Uterus (tissue), 4 donors: Measurements from ENCODE around the gene ZCCHC7. TPM values are rescaled to one million over a fixed set of nuclear protein-coding genes. Genes with fewer than 3 reads are reported as not detected.
"Not testable (repeated sequence)": the region's sequence is repeated elsewhere in the genome, so short reads cannot be mapped to it uniquely, and the experiment has no call there.

ENCODE experiments used
- DNase-seq, 2 donors: peaks; one replicate each; pipeline ENCODE4 v3.0.0-alpha.2; 2019 to 2020
- H3K27ac ChIP-seq, 2 donors: fragments of 200-600 bp; sonication (generic); 1 replicate in 1 of 2; 2 replicates in 1 of 2; pipeline ENCODE4 v1.5.1; 2016 to 2018
- H3K27me3 ChIP-seq, 2 donors: fragments of 200-600 bp; sonication (generic); one replicate each; pipeline ENCODE4 v1.5.1; 2018 to 2019; ENCODE audit warnings: control low read depth in 1 of 2
- H3K36me3 ChIP-seq, 2 donors: fragments of 200-600 bp; sonication (generic); one replicate each; pipeline ENCODE4 v1.5.1; 2019; ENCODE audit warnings: control low read depth in 1 of 2
- H3K4me1 ChIP-seq, 2 donors: fragments of 200-600 bp; sonication (generic); one replicate each; pipeline ENCODE4 v1.5.1; 2018 to 2019; ENCODE audit warnings: control low read depth in 1 of 2
- H3K4me3 ChIP-seq, 2 donors: fragments of 200-600 bp; sonication (generic); 1 replicate in 1 of 2; 2 replicates in 1 of 2; pipeline ENCODE4 v1.5.1; 2018 to 2019; ENCODE audit warnings: mild to moderate bottlenecking in 1 of 2
- H3K9me3 ChIP-seq, 2 donors: fragments of 200-600 bp; sonication (generic); one replicate each; pipeline ENCODE4 v1.5.1; 2019; ENCODE audit warnings: control low read depth in 1 of 2
- POLR2A ChIP-seq, 2 donors: fragments of 450-650 bp; IDR thresholded peaks; one replicate each; pipeline ENCODE4 v1.6.1; 2016; ENCODE audit warnings: antibody characterized with exemption in 2 of 2, mild to moderate bottlenecking in 1 of 2, moderate library complexity in 1 of 2
- intact Hi-C: fragments of 100-400 bp; cut with DNase I; formaldehyde crosslinking; loops from one replicate; pipeline ENCODE4 v1.15.1; 2023; ENCODE audit warnings: low total_unique reads
- total RNA-seq, 4 donors: library from RNA; depleted of rRNA in 3 of 4; stranded (reverse); fragments of >200 nt in 3 of 4; gene quantifications; one replicate each; pipeline versions ENCODE4 v1.1.0 to v1.2.4, GENCODE V29; 2014 to 2023
- TF ChIP-seq, protein P1 (sequence below), 4 experiments: fragments of 200-600 bp in 2 of 4; fragments of 450-650 bp in 2 of 4; sonication (generic) in 2 of 4; IDR thresholded peaks; one replicate each; pipeline ENCODE4 v1.5.1; 2016 to 2019; ENCODE audit warnings: antibody characterized with exemption in 4 of 4, mild to moderate bottlenecking in 2 of 4, moderate library complexity in 1 of 4
- donor health status: DM: yes; HTN: yes; CAD: no.

Gene ZCCHC7
- total RNA-seq, 4 donors from 2014 or later: 15.6 to 37.4 (median 30.2) TPM

DNA sequence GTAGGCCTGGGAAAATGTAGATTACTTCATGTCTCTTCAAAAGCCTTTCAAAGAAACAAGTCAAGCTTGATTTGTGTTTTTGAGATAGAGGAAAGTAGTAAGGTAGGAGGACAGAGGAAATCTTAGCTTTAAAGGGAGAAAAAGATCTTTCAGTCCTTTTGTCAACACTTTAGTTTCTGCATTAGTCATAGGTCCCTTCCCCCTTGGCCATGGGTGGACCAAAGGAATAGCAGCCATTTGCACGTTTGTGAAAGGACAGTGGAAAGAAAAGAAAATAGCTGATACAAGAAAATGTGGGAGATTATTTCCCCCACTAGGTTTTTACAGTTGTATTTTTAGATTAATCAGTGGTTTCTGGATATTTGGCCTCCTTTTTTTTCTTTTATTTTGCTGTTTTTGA lies 180.2 kb downstream of the ZCCHC7 start:
- Histone ChIP-seq H3K9me3 (no peaks in the 10 kb centered on the region), H3K27ac (no peak overlapping the region), H3K4me3 (no peak overlapping the region), H3K27me3 (no peaks in the 10 kb centered on the region), H3K36me3 (no peaks in the 10 kb centered on the region), H3K4me1 (no peaks in the 10 kb centered on the region)
- TF ChIP-seq, protein P1, sequence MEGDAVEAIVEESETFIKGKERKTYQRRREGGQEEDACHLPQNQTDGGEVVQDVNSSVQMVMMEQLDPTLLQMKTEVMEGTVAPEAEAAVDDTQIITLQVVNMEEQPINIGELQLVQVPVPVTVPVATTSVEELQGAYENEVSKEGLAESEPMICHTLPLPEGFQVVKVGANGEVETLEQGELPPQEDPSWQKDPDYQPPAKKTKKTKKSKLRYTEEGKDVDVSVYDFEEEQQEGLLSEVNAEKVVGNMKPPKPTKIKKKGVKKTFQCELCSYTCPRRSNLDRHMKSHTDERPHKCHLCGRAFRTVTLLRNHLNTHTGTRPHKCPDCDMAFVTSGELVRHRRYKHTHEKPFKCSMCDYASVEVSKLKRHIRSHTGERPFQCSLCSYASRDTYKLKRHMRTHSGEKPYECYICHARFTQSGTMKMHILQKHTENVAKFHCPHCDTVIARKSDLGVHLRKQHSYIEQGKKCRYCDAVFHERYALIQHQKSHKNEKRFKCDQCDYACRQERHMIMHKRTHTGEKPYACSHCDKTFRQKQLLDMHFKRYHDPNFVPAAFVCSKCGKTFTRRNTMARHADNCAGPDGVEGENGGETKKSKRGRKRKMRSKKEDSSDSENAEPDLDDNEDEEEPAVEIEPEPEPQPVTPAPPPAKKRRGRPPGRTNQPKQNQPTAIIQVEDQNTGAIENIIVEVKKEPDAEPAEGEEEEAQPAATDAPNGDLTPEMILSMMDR (IDR thresholded peaks at IDR 0.05): no peak
- no peak for TF ChIP-seq POLR2A (IDR thresholded peaks at IDR 0.05)
- intact Hi-C loops: no loop called here
- DNase-seq: no peak

DNA sequence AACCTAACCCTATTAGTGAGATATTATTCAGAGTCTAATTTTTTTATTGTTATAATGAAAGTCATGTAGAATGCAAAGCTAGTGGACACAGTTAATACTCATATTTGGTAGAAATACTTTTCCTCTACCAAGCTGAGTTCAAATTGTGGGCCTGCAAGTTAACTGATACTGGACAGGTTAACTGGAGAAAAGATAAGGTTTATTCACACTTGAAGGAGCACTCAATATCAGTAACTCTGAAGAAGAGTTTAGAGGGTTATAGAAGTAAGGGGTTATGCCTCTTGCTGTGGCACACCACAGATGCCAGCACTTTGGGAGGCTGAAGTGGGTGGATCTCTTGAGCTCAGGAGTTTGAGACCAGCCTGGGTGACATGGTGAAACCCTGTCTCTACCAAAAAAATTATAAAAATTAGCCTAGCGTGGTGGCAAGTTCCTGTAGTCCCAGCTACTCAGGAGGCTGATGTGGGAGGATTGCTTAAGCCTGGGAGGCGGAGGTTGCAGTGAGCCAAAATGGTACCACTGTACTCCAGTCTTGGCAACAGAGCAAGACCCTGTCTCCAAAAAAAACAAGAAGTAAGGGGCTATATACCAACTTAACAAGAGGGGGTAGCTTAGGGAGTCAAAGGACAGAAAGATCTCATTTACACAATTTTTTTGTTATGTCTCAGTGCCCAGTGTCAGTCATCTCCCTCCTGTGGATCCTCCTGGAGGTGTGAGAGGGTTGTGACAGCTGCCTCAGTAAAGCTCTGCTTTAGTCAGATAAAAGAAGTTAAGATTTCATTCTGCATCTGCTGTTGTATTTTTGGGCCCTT lies 180.9 kb downstream of the ZCCHC7 start:
- no peak for DNase-seq
- Histone ChIP-seq H3K36me3 (no peaks in the 10 kb centered on the region), H3K4me3 (no peak overlapping the region), H3K4me1 (no peaks in the 10 kb centered on the region), H3K9me3 (no peaks in the 10 kb centered on the region), H3K27me3 (no peaks in the 10 kb centered on the region), H3K27ac (no peak overlapping the region)
- intact Hi-C loops: no loop called here
- TF ChIP-seq POLR2A (IDR thresholded peaks at IDR 0.05): no peak
- TF ChIP-seq, protein P1 (IDR thresholded peaks at IDR 0.05): no peak

DNA sequence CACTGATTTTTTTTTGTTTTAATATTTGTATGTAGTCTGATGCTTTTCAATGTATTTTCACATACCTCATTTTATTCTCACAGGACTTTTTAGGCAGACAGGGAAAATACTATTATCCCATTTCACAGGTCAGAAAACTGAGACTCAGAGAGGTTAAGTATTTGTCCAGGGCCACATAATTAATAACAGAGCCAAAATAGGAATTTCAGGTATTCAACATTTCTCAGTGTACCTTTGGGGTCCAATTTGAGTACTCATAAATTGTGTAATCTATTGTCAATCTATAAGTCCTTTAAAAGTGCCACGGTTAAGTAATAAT lies 181.4 kb downstream of the ZCCHC7 start:
- Histone ChIP-seq H3K36me3 (no peaks in the 10 kb centered on the region), H3K4me3 (no peak overlapping the region), H3K27me3 (no peaks in the 10 kb centered on the region), H3K9me3 (no peaks in the 10 kb centered on the region), H3K27ac (no peak overlapping the region), H3K4me1 (no peaks in the 10 kb centered on the region)
- TF ChIP-seq, protein P1 (IDR thresholded peaks at IDR 0.05): no peak
- TF ChIP-seq POLR2A (IDR thresholded peaks at IDR 0.05): no peak
- intact Hi-C loops: no loop called here
- DNase-seq: no peak

DNA sequence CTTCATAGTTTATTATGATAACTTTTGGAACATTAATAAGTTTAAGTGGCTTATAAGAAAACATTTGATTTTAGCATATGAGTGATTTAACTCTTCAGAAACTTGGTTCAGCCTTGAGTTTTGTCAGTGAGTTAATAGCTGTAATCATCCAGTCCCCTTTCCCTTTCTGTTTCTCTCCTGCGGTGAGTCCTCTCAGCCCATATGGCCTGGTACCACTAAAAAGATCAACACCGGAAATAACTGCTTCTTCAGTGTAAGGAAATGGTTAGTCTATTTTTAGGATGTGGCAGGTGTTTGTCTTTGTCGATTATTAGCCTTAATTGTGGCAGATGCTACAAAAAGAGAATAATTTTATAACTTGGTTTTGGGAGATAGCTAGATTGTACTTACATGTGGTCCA lies 181.9 kb downstream of the ZCCHC7 start:
- Histone ChIP-seq H3K27me3 (no peaks in the 10 kb centered on the region), H3K4me3 (no peak overlapping the region), H3K27ac (no peak overlapping the region), H3K9me3 (no peaks in the 10 kb centered on the region), H3K4me1 (no peaks in the 10 kb centered on the region), H3K36me3 (no peaks in the 10 kb centered on the region)
- no peak for TF ChIP-seq POLR2A (IDR thresholded peaks at IDR 0.05)
- DNase-seq: no peak
- intact Hi-C loops: no loop called here

DNA sequence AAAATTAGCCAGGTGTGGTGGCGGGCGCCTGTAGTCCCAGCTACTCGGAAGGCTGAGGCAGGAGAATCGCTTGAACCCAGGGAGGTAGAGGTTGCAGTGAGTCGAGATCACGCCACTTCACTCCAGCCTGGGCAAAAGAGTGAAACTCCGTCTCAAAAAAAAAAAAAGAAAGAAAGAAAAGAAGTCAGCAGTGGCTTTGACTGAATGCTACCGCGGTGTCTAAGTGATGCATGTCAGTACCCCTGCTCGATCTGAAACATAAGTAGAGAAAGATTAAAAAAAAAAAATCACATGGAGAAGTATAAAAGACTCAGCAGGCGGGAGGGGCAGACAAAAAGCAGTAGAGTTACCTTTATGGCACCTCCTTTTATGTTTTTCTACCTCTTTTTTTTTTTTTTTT lies 182.9 kb downstream of the ZCCHC7 start:
- intact Hi-C loops, H3K27me3 ChIP-seq: not testable (repeated sequence)

DNA sequence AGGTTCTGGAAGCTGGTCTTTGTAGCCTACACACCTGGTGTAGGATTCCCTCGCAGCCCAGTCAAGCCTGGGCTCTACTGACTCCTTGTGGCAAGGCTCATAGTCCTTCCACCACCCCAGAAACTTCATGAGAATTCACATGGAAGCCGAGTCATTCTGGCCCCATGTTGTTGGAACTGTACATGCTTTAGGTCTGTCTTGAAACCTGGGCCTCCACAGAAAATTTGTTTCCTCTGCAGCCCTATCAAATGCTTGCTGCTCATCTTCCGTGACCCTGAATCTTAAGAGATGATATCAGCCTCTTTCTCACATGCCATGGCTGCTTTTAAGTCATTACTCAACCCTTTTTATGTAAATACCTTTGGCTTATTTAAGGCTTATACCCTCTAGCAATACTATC lies 188.8 kb downstream of the ZCCHC7 start:
- no peak for DNase-seq
- Histone ChIP-seq H3K4me1 (no peaks in the 10 kb centered on the region), H3K9me3 (no peaks in the 10 kb centered on the region), H3K36me3 (no peaks in the 10 kb centered on the region), H3K27ac (no peak overlapping the region), H3K27me3 (no peaks in the 10 kb centered on the region), H3K4me3 (no peak overlapping the region)
- intact Hi-C loops: no loop called here
- TF ChIP-seq, protein P1 (IDR thresholded peaks at IDR 0.05): no peak

More for the DNA sequence above, 182.9 kb downstream of the ZCCHC7 start:
- not testable (repeated sequence) for DNase-seq, H3K9me3 ChIP-seq, H3K36me3 ChIP-seq, H3K27ac ChIP-seq, H3K4me1 ChIP-seq, H3K4me3 ChIP-seq
